NCI-H2227 (cell line): ENCODE data around the gene SLC16A6.
"Not testable (repeated sequence)": the region's sequence is repeated elsewhere in the genome, so short reads cannot be mapped to it uniquely, and the experiment has no call there.

Source experiments
- DNase-seq: peaks from one replicate; lab custom pipeline; 2025; ENCODE audit not compliant: unreplicated experiment; lab: John Stamatoyannopoulos, UW

Gene SLC16A6

GRCh38 chr17:68291836-68292688 is 1.1 kb upstream of the SLC16A6 start:
- DNase-seq = peak; percentile 68

GRCh38 chr17:68290268-68290954 is 516 bp downstream of the SLC16A6 start:
- DNase-seq = peak; percentile 42

GRCh38 chr17:68289936-68290267 is 1.0 kb downstream of the SLC16A6 start:
- no peak for DNase-seq

GRCh38 chr17:68289473-68289872 is 1.5 kb downstream of the SLC16A6 start:
- no peak for DNase-seq

- no peak for DNase-seq
These were observed 2.1 kb downstream of the SLC16A6 start for GRCh38 chr17:68288804-68289203.

- DNase-seq = no peak
These were observed 2.6 kb downstream of the SLC16A6 start for GRCh38 chr17:68288375-68288774.

GRCh38 chr17:68281965-68282364 is 9.0 kb downstream of the SLC16A6 start:
- not testable (repeated sequence) for DNase-seq

- DNase-seq = no peak
These were observed 13.1 kb downstream of the SLC16A6 start for GRCh38 chr17:68277807-68278206.

- not testable (repeated sequence) for DNase-seq
These were observed 14.6 kb downstream of the SLC16A6 start for GRCh38 chr17:68276339-68276738.

- no peak for DNase-seq
These were observed 17.2 kb downstream of the SLC16A6 start for GRCh38 chr17:68273722-68274121.

GRCh38 chr17:68265833-68266232 is 25.1 kb downstream of the SLC16A6 start:
- not testable (repeated sequence) for DNase-seq

GRCh38 chr17:68263101-68263681 is 27.7 kb downstream of the SLC16A6 start:
- peak; percentile 31 for DNase-seq

GRCh38 chr17:68262467-68262866 is 28.5 kb downstream of the SLC16A6 start:
- DNase-seq = not testable (repeated sequence)

- DNase-seq = no peak
These were observed 30.7 kb downstream of the SLC16A6 start for GRCh38 chr17:68260051-68260762.

- DNase-seq = not testable (repeated sequence)
These were observed 31.3 kb downstream of the SLC16A6 start for GRCh38 chr17:68259648-68259951.

- DNase-seq = not testable (repeated sequence)
These were observed 31.9 kb downstream of the SLC16A6 start for GRCh38 chr17:68258890-68259647.

- no peak for DNase-seq
These were observed 33.0 kb downstream of the SLC16A6 start for GRCh38 chr17:68257934-68258333.

GRCh38 chr17:68256701-68257100 is 34.2 kb downstream of the SLC16A6 start:
- not testable (repeated sequence) for DNase-seq

- no peak for DNase-seq
These were observed 35.0 kb downstream of the SLC16A6 start for GRCh38 chr17:68255731-68256538.

GRCh38 chr17:68255151-68255550 is 35.8 kb downstream of the SLC16A6 start:
- DNase-seq = no peak
